ENCODE measurements around the gene ZNF444.

- no peak for TF ChIP-seq CTCF (conservative IDR thresholded peaks at IDR 0.05; ENCODE audit: low read length)
- no peak for TF ChIP-seq EZH2phosphoT487 (IDR thresholded peaks at IDR 0.05; ENCODE audit: borderline replicate concordance)
Measured at GRCh38 chr19:56130006-56130405, 11.1 kb upstream of the ZNF444 start.
